MCF 10A (cell line): ENCODE results near the gene NPW. TPM values are rescaled to one million over a fixed set of nuclear protein-coding genes. Genes with fewer than 3 reads are reported as not detected.

Experiments
- BruUV-seq: library from RNA; stranded (reverse); fragments of 400-500 nt; replicated peaks from 2 replicates; lab custom pipeline; 2021; lab: Mats Ljungman, UMichigan
- CTCF ChIA-PET: fragments of 300-600 bp; sonication (Branson Sonifier 250); formaldehyde crosslinking; extraction: SDS; loops from one replicate; lab custom pipeline; 2021; ENCODE audit warnings: antibody characterized with exemption, inconsistent platforms; lab: Yijun Ruan, JAX
- POLR2A ChIA-PET: fragments of 300-600, 350-650 bp; sonication (Branson Sonifier 250); formaldehyde crosslinking; extraction: SDS; loops from one replicate; lab custom pipeline; 2020; ENCODE audit warnings: antibody characterized with exemption, inconsistent platforms; lab: Yijun Ruan, JAX
- DNase-seq: peaks from one replicate; pipeline ENCODE4 v3.0.0-alpha.2; 2018; ENCODE audit not compliant: unreplicated experiment
- H3K27ac Mint-ChIP-seq: one replicate; pipeline ENCODE4 v1.8.0; 2022; ENCODE audit warnings: mild to moderate bottlenecking, low read depth, mixed read lengths; ENCODE audit not compliant: unreplicated experiment
- H3K27me3 Mint-ChIP-seq: one replicate; pipeline ENCODE4 v1.8.0; 2022; ENCODE audit warnings: mixed read lengths; ENCODE audit not compliant: insufficient read depth, unreplicated experiment
- H3K36me3 Mint-ChIP-seq: one replicate; pipeline ENCODE4 v1.8.0; 2022; ENCODE audit warnings: mild to moderate bottlenecking, moderate library complexity, mixed read lengths; ENCODE audit not compliant: insufficient read depth, unreplicated experiment
- H3K4me1 Mint-ChIP-seq: one replicate; pipeline ENCODE4 v1.8.0; 2022; ENCODE audit warnings: mixed read lengths; ENCODE audit not compliant: insufficient read depth, unreplicated experiment
- H3K4me3 Mint-ChIP-seq: one replicate; pipeline ENCODE4 v1.8.0; 2022; ENCODE audit warnings: mild to moderate bottlenecking, moderate library complexity, mixed read lengths; ENCODE audit not compliant: unreplicated experiment
- H3K9me3 Mint-ChIP-seq: one replicate; pipeline ENCODE4 v1.8.0; 2022; ENCODE audit warnings: mixed read lengths; ENCODE audit not compliant: unreplicated experiment
- CTCF ChIP-seq: fragments of 200-600 bp; IDR thresholded peaks from one replicate; pipeline ENCODE4 v1.8.0; 2022; ENCODE audit warnings: antibody characterized with exemption, mild to moderate bottlenecking; ENCODE audit not compliant: unreplicated experiment
- intact Hi-C: fragments of 100-400 bp; cut with micrococcal nuclease; formaldehyde crosslinking; loops from 2 replicates; pipeline ENCODE4 v1.14.1; 2022
- total RNA-seq: library from RNA; stranded (reverse); gene quantifications from 2 replicates; pipeline ENCODE4 v1.2.3, GENCODE V29; 2022

The NPW gene
- total RNA-seq, 1 experiment from 2014 or later = 4.9 TPM

- H3K27me3 Mint-ChIP-seq = no peaks in the 10 kb centered on the region
- H3K4me1 Mint-ChIP-seq = peaks cover 17% of the 10 kb centered on the region
- H3K9me3 Mint-ChIP-seq = no peaks in the 10 kb centered on the region
- H3K36me3 Mint-ChIP-seq = no peaks in the 10 kb centered on the region
- no peak for TF ChIP-seq CTCF
- BruUV-seq = no TSS peak
- no peak for DNase-seq
- no peak overlapping the region for H3K4me3 Mint-ChIP-seq
- intact Hi-C loops = no loop called here
- ChIA-PET POLR2A (no interaction called here), CTCF (no interaction called here)
- no peak overlapping the region for H3K27ac Mint-ChIP-seq
Measured at GRCh38 chr16:2042986-2043666, 23.5 kb downstream of the NPW start.

GRCh38 chr16:2043667-2044451 lies 24.3 kb downstream of the NPW start:
- H3K9me3 Mint-ChIP-seq = no peaks in the 10 kb centered on the region
- H3K36me3 Mint-ChIP-seq = no peaks in the 10 kb centered on the region
- no peak overlapping the region for H3K27ac Mint-ChIP-seq
- CTCF ChIA-PET = interaction anchor here (0.6 to 0.8 kb wide), 2 partner anchors 21 to 107 kb away, joined by 3 read pairs; no protein-coding TSS in a partner anchor
- no TSS peak for BruUV-seq
- DNase-seq = no peak
- peaks cover 23% of the 10 kb centered on the region for H3K4me1 Mint-ChIP-seq
- H3K4me3 Mint-ChIP-seq = no peak overlapping the region
- intact Hi-C loops = no loop called here
- no peak for TF ChIP-seq CTCF
- no peaks in the 10 kb centered on the region for H3K27me3 Mint-ChIP-seq
- POLR2A ChIA-PET = interaction anchor here (1.3 kb wide), 1 partner anchor 35 kb away, joined by 3 read pairs; no protein-coding TSS in a partner anchor

- no peak for TF ChIP-seq CTCF
- H3K4me1 Mint-ChIP-seq = peaks cover 23% of the 10 kb centered on the region
- no peaks in the 10 kb centered on the region for H3K36me3 Mint-ChIP-seq
- no peaks in the 10 kb centered on the region for H3K9me3 Mint-ChIP-seq
- no peak overlapping the region for H3K4me3 Mint-ChIP-seq
- ChIA-PET POLR2A (interaction anchor here (1.3 kb wide), 1 partner anchor 36 kb away, joined by 3 read pairs; no protein-coding TSS in a partner anchor), CTCF (interaction anchor here (0.6 kb wide), 1 partner anchor 106 kb away, joined by 3 read pairs; no protein-coding TSS in a partner anchor)
- H3K27ac Mint-ChIP-seq = no peak overlapping the region
- no TSS peak for BruUV-seq
- no peak for DNase-seq
- intact Hi-C loops = no loop called here
- H3K27me3 Mint-ChIP-seq = no peaks in the 10 kb centered on the region
Measured at GRCh38 chr16:2044541-2044940, 25.0 kb downstream of the NPW start.
